Esophagus squamous epithelium (tissue), 5 donors: ENCODE data around the gene RRP9. TPM values are rescaled to one million over a fixed set of nuclear protein-coding genes. Genes with fewer than 3 reads are reported as not detected.
"Not testable (repeated sequence)": the region's sequence is repeated elsewhere in the genome, so short reads cannot be mapped to it uniquely, and the experiment has no call there.

Source experiments
- DNase-seq: peaks from one replicate; lab custom pipeline; 2025; lab: John Stamatoyannopoulos, UW
- H3K27ac ChIP-seq, 4 donors: fragments of 200-600 bp; sonication (generic); one replicate each; pipeline ENCODE4 v1.5.1; 2016 to 2019; ENCODE audit warnings: mild to moderate bottlenecking in 1 of 4
- H3K27me3 ChIP-seq, 4 donors: fragments of 200-600 bp; sonication (generic); 1 replicate in 3 of 4; 2 replicates in 1 of 4; pipeline versions ENCODE4 v1.5.1 to v1.6.0; 2017 to 2021; ENCODE audit warnings: antibody characterized with exemption in 1 of 4
- H3K36me3 ChIP-seq, 3 donors: fragments of 200-600 bp; sonication (generic); one replicate each; pipeline ENCODE4 v1.5.1; 2016 to 2019
- H3K4me1 ChIP-seq, 3 donors: fragments of 200-600 bp; sonication (generic); one replicate each; pipeline ENCODE4 v1.5.1; 2017 to 2019
- H3K4me3 ChIP-seq, 4 donors: fragments of 200-600 bp; sonication (generic); 1 replicate in 3 of 4; 2 replicates in 1 of 4; pipeline ENCODE4 v1.5.1; 2016 to 2019; ENCODE audit warnings: mild to moderate bottlenecking in 2 of 4, moderate library complexity in 1 of 4
- H3K9me3 ChIP-seq, 3 donors: fragments of 200-600 bp; sonication (generic); one replicate each; pipeline ENCODE4 v1.5.1; 2016 to 2019
- CTCF ChIP-seq, 6 experiments: fragments of 450-650 bp in 4 of 6; fragments of 200-600 bp in 2 of 6; sonication (generic) in 2 of 6; IDR thresholded peaks; one replicate each; pipeline ENCODE4 v1.5.1; 2016 to 2019; ENCODE audit warnings: antibody characterized with exemption in 6 of 6, mild to moderate bottlenecking in 4 of 6, moderate library complexity in 4 of 6
- POLR2A ChIP-seq, 4 donors: fragments of 450-650 bp; IDR thresholded peaks; one replicate each; pipeline ENCODE4 v1.6.1; 2017; ENCODE audit warnings: antibody characterized with exemption in 4 of 4, mild to moderate bottlenecking in 4 of 4, moderate library complexity in 3 of 4
- WGBS, 2 donors: methylation state at CpG; one replicate each; pipeline ENCODE4 v1.1.5; 2018; 5-methylcytosine and 5-hydroxymethylcytosine counted together
- intact Hi-C: fragments of 100-400 bp; cut with DNase I; formaldehyde crosslinking; loops from one replicate; pipeline ENCODE4 v1.15.0; 2022
- total RNA-seq, 4 donors: library from RNA; depleted of rRNA; stranded (reverse); fragments of >200 nt; gene quantifications; one replicate each; pipeline ENCODE4 v1.1.0, GENCODE V29; 2016
- donor health status: DM: yes; HTN: yes; CAD: no.

The RRP9 gene
- total RNA-seq, 4 donors from 2014 or later: 11.1 to 30.3 (median 21.3) TPM

DNA sequence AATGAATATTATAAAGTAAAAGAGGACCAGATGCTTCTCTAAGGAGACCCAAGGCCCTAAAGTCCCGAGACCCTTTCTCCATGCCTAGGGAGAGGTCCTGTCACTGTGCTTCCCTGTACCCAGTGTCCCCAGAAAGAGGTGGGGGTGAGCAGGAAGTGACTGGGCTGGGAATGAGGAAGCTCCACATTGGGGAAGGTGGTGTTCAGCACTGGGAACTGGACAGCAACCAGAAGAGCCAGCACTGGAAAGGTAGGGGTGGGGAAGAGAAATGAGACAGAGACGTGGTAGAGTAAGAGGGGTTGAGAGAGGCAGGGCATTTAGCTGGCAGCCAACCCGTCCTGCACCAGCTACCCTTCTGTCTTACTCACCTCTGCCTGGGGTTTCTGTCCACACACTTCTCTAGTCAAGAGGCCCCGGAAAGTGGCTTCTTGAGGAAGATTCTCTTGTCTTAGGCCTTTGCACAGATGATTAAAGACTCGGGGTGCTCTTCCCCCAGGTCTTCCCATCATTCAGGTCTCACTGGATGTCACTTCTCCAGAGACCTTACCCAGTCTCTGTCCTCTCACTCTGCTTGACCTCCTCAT, 12.2 kb downstream of the RRP9 start:
- intact Hi-C loops: no loop called here
- Histone ChIP-seq H3K27ac (no peak overlapping the region), H3K4me1 (no peaks in the 10 kb centered on the region), H3K36me3 (peaks cover 11 to 26% (median 16%) of the 10 kb centered on the region in 3 donors), H3K9me3 (no peaks in the 10 kb centered on the region), H3K27me3 (no peaks in the 10 kb centered on the region), H3K4me3 (no peak overlapping the region)
- 71 to 79% methylated on average over 4 to 5 of the region's 5 CpGs for WGBS, 2 donors
- no peak for DNase-seq
- TF ChIP-seq CTCF (IDR thresholded peaks at IDR 0.05): no peak
- TF ChIP-seq POLR2A (IDR thresholded peaks at IDR 0.05): no peak

DNA sequence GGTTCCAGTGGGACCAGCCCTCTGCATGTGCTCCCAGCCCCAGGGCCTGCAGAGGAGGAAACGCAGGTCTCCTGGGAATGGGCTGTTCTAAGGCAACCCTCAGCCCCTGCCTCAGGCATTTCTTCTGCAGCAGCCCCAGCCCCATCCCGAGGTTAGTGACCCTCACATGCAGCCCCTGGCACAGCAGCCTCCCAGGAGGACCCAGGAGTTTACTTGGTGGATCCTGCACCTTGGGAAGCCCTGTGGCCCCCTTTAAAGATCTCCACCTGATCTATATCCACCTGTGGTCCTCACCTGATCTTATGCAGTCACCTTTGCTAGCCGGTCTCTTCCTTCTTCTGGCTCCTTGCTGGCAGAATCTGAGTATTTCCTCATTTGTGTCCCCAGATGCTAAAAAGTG, 12.7 kb downstream of the RRP9 start:
- H3K27me3 ChIP-seq, H3K27ac ChIP-seq, H3K4me3 ChIP-seq, H3K4me1 ChIP-seq, H3K9me3 ChIP-seq, DNase-seq, intact Hi-C loops: not testable (repeated sequence)
- H3K36me3 ChIP-seq: peaks cover 6 to 21% (median 11%) of the 10 kb centered on the region in 3 donors
- WGBS, 2 donors: 61 to 100% methylated on average over 1 to 3 of the region's 3 CpGs

DNA sequence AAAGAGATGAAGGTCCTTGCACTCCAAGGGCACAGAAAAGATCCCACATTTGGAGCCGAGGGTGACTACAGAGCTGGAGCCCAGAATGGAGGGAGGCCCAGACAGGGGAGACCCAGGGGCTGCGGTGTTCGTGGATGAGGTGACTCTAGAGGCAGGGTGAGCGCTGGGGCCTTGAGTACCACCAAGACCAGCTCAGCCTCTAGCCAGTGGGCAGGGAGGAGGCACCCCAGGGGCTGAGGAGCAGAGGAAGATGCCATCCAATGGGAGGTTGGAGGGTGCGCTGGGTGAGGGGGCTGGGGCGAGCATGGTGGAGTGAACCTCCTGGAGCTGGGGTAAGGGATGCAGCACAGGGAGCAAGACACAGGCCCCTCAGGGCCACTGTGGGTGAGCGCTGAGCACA, 13.3 kb downstream of the RRP9 start:
- no peak for DNase-seq
- no peak overlapping the region for H3K4me3 ChIP-seq
- no peak overlapping the region for H3K27ac ChIP-seq
- TF ChIP-seq CTCF (IDR thresholded peaks at IDR 0.05): no peak
- TF ChIP-seq POLR2A (IDR thresholded peaks at IDR 0.05): no peak
- peaks cover under 1 to 15% (median 5%) of the 10 kb centered on the region in 3 donors for H3K36me3 ChIP-seq
- no peaks in the 10 kb centered on the region for H3K9me3 ChIP-seq
- H3K27me3 ChIP-seq: no peaks in the 10 kb centered on the region
- intact Hi-C loops: no loop called here
- WGBS, 2 donors: 82 to 100% methylated on average over 5 to 7 of the region's 7 CpGs
- H3K4me1 ChIP-seq: no peaks in the 10 kb centered on the region

GRCh38 chr3:51927061-51927977, 14.4 kb downstream of the RRP9 start:
- no peak overlapping the region for H3K27ac ChIP-seq
- no peaks in the 10 kb centered on the region for H3K9me3 ChIP-seq
- 88 to 92% methylated on average over 3 to 5 of the region's 5 CpGs for WGBS, 2 donors
- TF ChIP-seq POLR2A (IDR thresholded peaks at IDR 0.05): no peak
- peaks cover 0 to 4% (median 0%) of the 10 kb centered on the region in 3 donors for H3K36me3 ChIP-seq
- H3K27me3 ChIP-seq: no peaks in the 10 kb centered on the region
- no peak for DNase-seq
- intact Hi-C loops: no loop called here
- H3K4me3 ChIP-seq: no peak overlapping the region
- no peaks in the 10 kb centered on the region for H3K4me1 ChIP-seq

DNA sequence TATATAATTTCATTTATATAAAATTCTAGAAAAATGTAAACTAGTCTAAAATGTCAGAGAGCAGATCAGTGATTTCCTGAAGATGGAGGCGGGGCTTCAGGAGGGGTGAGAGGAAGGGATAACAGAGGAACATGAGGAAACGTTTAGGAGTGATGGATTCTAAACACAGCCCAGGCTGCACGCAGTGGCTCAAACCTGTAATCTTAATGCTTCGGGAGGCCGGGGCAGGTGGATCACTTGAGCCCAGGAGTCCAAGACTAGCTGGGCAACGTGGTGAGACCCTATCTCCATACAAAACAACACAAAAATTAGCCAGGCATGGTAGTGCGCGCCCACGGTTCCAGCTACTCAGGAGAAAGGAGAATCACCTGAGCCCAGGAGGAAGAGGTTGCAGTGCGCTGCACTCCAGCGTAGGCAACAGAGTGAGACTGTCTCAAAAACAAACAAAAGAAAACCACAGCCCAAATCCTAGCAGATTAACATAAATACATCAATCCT, 20.6 kb downstream of the RRP9 start:
- no peaks in the 10 kb centered on the region for H3K36me3 ChIP-seq
- intact Hi-C loops: no loop called here
- H3K4me3 ChIP-seq: no peak overlapping the region
- WGBS, 2 donors: 75 to 78% methylated on average over 11 of the region's 11 CpGs
- H3K4me1 ChIP-seq: no peaks in the 10 kb centered on the region
- no peak overlapping the region for H3K27ac ChIP-seq
- H3K9me3 ChIP-seq: no peaks in the 10 kb centered on the region
- TF ChIP-seq POLR2A (IDR thresholded peaks at IDR 0.05) (no peak), CTCF (IDR thresholded peaks at IDR 0.05) (no peak)
- H3K27me3 ChIP-seq: no peaks in the 10 kb centered on the region
- DNase-seq: no peak

DNA sequence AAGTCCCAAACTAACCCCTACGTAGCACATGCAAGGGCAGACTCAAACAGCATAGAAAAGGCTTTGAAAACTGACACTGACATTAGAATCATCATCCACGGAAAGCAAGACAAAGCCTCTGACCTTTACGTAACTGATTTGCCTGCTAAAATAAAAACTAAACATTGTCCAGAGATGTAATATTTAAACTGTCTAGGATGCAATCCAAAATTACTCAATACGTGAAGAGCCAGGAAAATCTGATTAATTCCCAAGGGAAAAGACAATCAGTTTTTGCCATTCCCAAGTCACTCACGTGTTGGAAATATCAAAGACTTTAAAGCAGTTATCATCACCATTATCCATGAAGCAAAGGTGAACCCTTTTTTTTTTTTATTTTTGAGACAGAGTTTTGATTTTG, 25.3 kb downstream of the RRP9 start:
- no peak overlapping the region for H3K4me3 ChIP-seq
- intact Hi-C loops: no loop called here
- no peaks in the 10 kb centered on the region for H3K9me3 ChIP-seq
- no peaks in the 10 kb centered on the region for H3K4me1 ChIP-seq
- TF ChIP-seq CTCF (IDR thresholded peaks at IDR 0.05) (no peak), POLR2A (IDR thresholded peaks at IDR 0.05) (no peak)
- H3K36me3 ChIP-seq: no peaks in the 10 kb centered on the region
- WGBS, 2 donors: 47 to 53% methylated on average over 5 of the region's 5 CpGs
- no peaks in the 10 kb centered on the region for H3K27me3 ChIP-seq
- no peak for DNase-seq
- H3K27ac ChIP-seq: no peak overlapping the region
